SK-MEL-5 (cell line): ENCODE measurements around the gene SYNGR1. TPM values are rescaled to one million over a fixed set of nuclear protein-coding genes. Genes with fewer than 3 reads are reported as not detected.
A peak's percentile ranks its signal among the peaks of the same experiment; 100 is the strongest.

Source experiments
- DNase-seq: peaks from one replicate; pipeline ENCODE4 v3.0.0-alpha.2; 2016; ENCODE audit warnings: low read depth, low spot score
- in situ Hi-C: cut with HindIII; loops from 2 replicates; pipeline ENCODE4 v1.10.0; 2016; ENCODE audit warnings: low sequenced_read_pairs, high pct_unique_total_duplicates, low pct_unique_long_range_greater_than_20kb
- total RNA-seq: library from RNA; depleted of rRNA; stranded (reverse); fragments of >200 nt; shearing (Covaris generic); gene quantifications from 2 replicates; pipeline ENCODE4 v1.2.3, GENCODE V29; 2014

SYNGR1 gene
- total RNA-seq, 1 experiment from 2014 or later = 29.6 TPM

DNA sequence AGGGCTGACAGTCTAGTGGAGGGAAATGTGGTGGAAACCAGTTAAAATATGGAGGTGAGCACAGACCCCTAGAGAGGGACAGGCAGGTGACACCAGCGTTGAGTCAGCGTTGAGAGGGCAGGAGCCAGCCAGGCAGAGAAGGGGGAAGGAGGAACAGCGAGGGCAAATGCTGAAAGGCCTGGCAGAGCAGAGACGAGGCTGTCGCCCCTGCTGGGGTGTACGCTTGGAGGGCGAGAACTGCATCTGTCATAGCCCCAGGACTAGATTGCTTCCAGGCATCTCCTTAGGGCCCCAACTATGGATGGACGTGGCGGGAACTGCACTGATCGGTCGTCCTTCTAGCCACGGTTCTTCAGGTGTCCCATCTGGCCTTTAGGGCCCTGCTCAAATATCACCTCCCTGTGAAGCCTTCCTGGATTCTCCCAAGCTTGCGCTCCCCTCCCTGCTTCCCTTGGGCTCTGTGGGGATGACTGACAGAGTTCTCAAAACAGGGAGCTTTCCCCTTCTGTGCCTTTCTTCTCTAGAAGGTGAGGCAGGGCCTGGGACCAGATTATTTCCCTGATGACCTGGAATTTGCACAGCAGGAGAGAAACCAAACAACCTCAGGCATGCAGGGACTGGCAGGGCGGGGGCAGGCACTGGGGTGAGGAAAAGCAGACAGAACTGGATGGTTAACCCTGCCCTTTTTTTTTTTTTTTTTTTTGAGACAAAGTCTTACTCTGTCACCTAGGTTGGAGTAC, 11.1 kb downstream of the SYNGR1 start:
- in situ Hi-C loops = no loop called here

DNA sequence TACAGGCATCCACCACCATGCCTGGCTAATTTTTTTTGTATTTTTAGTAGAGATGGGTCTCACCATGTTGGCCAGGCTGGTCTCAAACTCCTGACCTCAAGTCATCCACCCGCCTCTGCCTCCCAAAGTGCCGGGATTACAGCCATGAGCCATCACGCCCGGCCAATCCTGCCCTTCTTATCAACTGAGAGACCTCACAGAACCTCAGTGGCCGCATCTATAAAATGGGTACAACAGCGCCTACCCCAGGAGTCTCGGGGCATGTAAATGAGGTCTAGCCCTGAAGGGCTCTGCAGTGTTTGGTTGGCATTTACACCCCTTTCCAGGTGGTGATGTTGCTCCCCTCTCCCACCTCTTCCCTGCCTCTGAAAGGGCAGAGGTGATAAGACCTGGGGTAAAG, 11.7 kb downstream of the SYNGR1 start:
- in situ Hi-C loops = no loop called here
- no peak for DNase-seq

More for the DNA sequence above, 11.1 kb downstream of the SYNGR1 start:
- DNase-seq = no peak

DNA sequence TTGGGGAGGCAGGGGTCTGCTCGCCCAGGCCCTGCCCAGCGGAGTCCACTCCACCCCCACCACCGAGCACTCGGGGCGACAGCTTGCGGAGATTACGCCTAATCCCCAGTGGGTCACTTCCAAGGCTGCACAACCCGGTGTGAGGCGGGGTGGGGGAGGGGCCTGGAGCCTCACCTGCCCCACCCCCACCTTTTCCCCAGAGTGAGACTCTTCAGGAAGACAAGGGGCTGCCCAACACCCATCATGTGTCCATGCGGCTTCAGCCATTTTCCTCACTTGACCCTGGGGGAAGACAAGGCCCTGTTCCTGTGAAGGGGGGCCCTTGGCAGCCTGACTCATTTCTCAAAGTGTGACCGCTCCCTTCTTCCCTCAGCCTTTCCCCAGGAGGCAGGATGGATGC, 12.5 kb downstream of the SYNGR1 start:
- in situ Hi-C loops = no loop called here
- no peak for DNase-seq

DNA sequence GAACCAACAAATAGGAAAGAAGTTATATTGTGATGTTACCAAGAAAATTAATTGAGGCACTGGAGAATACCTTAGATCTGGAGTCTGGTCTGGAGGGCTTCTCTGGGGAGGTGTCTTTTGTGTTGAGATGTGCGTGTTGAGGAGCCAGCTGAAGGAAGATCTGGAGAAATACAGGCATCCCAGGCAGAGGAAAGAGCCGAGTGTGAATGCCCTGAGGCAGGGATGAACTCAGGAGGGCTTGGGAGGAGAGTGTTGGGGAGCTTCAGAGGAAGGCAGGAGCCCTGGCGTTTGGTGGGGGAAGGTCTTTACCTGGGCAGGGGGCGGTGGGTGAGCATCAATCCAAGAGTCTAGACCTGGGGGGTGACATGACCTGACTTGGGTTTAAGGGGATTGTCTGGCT, 13.1 kb downstream of the SYNGR1 start:
- DNase-seq = no peak
- in situ Hi-C loops = no loop called here

DNA sequence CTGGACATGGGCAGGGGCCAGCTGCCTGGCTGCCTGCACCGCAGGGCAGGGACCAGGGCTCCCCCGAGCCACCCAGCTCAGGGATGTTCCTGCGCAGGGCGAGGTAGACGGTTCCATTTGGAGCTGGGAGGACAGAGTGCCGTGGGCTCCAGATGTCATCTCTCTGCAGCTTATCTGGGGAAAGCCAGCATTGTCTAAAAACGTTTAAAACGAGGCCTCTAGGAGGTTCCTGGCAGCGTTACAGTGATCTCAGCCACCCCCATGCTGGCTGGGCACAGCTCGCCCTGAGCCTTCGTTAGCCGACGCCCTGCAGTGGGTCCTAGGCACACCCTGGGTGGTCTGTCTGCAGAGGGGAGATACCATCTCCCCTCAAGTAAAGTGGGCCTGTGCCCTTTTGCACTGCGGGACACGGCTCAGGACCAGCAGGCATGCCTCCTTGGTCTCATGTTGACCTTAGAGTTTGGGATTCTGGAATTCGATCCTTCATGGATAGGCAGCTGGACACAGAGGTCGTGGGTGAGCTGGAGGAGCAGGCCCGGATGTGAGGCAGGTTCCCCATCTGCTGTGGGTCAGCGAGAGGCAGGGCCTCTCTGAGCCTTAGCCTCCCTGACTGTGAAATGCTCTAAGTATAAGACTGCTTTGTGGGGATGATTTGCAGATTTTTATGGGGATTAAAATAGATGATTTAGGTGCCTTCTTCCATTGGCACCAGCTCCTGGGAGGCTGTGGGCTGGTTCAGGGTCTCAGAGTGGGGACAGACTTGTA, 14.1 kb downstream of the SYNGR1 start:
- DNase-seq = no peak
- in situ Hi-C loops = no loop called here

DNA sequence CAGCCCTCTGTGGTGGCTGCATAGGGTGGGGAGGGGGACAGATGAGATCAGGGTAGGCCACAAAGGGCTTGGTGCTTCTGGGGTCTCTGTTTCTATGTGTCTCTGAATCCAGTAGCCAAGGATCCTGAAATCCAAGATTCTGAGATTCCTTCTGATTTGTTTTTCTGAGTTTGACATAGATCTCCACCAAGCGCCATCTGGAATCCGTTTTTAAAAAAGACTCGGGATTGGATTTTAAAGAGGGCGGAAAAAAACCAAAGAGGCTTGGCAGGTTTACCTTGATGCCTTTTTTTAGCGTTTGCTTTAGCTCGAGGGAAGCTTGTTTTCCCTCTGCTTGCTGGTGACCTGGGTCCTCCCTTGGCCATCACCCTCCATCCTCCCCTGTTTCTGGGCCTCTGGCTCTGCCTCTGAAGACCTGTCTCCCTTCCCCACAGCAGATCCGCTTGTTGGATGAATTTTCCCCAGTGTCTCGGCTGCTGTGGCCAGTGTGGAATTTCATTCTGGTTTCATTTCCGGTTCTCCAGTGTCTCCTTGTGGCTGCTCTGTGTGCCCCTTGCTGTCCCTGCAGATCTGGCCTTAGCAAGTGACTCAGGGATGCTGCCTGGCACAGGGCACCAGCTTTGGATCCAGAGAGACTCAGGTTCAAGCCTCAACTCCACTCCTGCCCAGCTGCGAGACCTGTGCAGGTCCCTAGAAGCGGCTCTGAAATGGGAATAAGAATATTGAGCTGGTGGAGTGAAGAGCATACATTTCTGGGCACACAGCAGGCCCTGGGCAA, 15.1 kb downstream of the SYNGR1 start:
- in situ Hi-C loops = no loop called here
- peak; percentile 47 for DNase-seq

DNA sequence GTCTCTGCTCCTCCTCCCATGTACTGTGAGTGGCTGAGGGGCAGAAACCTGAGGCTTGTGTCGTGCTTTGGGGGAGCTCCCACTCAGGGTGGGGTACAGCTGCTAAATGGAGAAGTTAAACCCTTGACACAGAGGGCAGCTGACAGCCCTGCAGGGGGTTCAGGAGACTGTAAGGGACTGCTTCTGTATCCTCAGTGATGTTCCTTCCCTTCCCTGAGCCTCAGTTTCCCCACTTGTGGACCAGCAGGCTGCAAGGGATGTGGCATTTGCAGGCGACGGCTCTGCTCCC, 15.6 kb downstream of the SYNGR1 start:
- DNase-seq = no peak
- in situ Hi-C loops = no loop called here

DNA sequence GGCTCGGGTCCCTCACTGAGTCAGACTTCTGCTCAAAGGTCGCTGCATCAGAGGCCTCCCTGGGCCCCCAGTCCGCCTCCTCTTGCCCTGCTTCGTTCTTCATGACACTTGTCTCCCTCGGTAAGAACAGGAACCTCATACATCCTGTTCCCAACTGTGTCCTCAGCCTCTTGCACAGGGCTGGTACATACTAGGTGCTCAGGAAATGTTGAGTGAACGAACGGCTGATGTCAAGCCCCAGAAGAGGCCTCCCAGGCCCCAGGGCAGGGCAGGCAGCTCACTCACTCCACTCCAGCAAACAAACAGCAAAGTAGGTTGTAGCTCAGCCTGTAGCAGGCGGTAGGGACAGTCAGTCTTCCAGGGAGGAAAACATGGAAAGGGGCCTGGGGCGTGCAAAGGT, 17.2 kb downstream of the SYNGR1 start:
- in situ Hi-C loops = no loop called here
- no peak for DNase-seq

DNA sequence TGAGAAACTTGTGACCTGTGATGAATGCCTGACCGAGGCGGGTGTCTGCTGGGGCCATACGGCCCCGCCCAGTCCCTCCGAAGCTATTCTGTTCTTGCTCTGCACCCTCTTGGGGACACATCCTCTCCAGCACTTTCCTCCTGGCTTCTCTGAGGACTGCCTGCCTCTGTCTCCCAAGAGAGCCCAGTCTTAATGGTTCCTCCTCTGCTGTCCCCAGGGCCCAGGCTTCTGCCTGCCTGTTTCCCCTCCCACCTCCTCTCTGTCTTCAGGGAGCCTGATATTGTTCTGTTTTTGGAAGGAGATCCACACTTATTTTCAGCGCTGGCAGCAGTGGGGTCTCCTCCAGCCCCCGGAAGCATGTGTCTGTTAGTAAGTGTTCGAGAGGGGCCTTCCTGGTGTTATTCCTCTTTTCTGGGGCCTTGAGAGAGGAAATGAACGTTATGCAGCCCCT, 18.7 kb downstream of the SYNGR1 start:
- in situ Hi-C loops = no loop called here
- no peak for DNase-seq

DNA sequence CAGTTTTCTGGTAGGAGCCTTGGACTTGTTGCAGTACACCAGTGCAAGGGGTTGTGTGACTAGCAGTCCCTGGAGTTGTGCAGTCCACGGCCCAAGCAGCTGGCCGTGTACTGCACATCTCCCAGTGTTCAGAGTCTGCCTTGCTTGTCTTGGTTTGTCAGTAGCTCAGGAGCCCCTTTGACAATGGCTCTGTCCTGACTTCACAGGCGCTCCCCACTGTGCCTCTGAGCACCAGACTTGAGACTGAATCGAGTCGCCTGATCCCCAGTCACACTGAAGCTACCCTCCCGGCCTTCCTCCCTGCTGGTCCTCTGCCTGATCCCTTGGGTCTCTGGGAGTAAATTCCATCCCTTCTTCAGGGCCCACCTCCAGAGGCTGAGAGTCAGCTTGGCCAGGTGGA, 19.4 kb downstream of the SYNGR1 start:
- in situ Hi-C loops = no loop called here

DNA sequence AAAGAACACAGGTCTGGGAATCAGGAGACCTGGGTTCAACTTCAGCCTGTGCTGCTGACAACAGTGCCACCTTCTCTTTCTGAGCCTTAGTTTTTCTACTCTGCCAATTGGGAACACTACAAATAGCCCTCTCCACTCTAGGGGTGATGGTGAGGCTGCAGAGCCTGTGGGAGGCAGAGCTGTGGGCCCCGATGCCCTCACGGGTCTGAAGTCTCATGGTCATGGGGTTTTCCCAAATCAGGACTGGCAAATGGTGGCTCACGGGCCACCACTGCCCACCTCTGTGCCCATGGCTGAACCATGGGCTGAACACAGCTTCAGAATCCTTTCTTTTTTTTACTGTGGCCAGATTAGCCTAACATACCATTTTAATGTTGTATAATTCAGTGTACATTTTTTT, 19.8 kb downstream of the SYNGR1 start:
- in situ Hi-C loops = no loop called here
- DNase-seq = no peak

More for the DNA sequence above, 19.4 kb downstream of the SYNGR1 start:
- no peak for DNase-seq

DNA sequence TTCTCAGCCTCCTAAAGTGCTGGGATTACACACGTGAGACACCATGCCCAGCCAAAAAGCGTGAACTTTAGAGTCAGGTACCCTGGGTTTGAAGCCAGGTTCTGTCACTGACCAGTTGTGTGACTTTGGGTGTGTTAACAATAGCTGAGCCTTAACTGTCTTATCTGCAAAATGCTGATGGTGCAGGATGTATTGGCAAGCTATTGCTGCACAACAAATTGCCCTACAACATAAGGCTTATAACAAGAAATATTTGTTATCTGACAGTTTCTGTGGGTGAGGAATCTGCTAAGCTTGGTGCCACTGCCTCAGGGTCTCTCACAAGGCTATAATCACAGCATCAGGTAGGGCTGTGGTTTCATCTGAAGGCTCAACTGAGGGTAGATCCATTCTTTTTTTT, 21.9 kb downstream of the SYNGR1 start:
- no peak for DNase-seq
- in situ Hi-C loops = no loop called here

DNA sequence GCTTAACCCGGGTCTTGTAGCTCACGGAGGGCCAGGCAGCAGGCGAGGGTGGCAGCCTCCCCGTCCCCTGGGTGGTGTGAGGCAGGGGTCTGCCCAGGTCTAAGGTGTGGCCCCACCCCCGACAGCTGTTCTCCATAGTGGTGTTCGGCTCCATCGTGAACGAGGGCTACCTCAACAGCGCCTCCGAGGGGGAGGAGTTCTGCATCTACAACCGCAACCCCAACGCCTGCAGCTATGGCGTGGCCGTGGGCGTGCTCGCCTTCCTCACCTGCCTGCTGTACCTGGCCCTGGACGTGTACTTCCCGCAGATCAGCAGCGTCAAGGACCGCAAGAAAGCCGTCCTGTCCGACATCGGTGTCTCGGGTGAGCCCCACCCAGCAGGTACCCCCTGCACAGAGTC, 24.4 kb downstream of the SYNGR1 start:
- DNase-seq = no peak
- in situ Hi-C loops = no loop called here

DNA sequence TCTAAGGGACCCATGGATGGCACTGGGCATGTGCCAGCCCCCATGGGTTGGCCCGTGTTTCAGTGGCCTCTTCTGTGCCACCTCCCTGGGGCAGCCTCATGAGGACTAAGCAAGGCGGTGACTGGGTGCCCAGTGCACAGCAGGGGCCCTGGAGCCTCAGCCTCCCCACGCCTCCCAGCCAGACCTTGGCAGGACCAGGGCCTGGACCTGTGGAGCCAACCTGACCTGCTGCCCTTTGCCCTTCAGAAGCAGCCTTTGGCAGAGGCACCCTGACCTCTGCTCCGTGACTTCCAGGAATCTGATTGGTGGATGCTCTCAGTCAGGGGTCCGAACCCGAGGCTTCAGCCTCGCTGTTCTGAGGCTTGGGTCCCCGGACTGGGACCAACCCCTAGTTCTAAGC, 25.0 kb downstream of the SYNGR1 start:
- no peak for DNase-seq
- in situ Hi-C loops = no loop called here

DNA sequence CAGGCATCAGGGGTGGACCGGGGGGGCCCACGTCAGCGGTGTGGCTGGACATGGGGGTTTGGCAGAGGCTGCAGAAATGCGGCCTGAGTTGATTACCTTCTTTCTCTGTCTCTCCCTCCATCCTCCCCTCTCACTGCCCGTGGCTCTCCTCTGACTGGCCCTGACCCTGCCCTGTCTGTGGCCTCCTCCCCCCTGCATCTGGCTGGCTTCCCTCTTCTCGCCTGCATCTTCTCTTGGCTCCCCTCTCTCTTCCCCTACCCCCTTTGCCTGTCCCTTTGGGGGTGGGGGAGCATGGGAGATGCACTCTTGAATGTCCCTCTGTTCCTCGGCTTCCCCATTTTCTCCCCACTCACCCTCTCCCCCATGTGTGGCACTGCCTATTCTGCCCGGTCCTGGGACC, 25.9 kb downstream of the SYNGR1 start:
- DNase-seq = no peak
- in situ Hi-C loops = no loop called here

DNA sequence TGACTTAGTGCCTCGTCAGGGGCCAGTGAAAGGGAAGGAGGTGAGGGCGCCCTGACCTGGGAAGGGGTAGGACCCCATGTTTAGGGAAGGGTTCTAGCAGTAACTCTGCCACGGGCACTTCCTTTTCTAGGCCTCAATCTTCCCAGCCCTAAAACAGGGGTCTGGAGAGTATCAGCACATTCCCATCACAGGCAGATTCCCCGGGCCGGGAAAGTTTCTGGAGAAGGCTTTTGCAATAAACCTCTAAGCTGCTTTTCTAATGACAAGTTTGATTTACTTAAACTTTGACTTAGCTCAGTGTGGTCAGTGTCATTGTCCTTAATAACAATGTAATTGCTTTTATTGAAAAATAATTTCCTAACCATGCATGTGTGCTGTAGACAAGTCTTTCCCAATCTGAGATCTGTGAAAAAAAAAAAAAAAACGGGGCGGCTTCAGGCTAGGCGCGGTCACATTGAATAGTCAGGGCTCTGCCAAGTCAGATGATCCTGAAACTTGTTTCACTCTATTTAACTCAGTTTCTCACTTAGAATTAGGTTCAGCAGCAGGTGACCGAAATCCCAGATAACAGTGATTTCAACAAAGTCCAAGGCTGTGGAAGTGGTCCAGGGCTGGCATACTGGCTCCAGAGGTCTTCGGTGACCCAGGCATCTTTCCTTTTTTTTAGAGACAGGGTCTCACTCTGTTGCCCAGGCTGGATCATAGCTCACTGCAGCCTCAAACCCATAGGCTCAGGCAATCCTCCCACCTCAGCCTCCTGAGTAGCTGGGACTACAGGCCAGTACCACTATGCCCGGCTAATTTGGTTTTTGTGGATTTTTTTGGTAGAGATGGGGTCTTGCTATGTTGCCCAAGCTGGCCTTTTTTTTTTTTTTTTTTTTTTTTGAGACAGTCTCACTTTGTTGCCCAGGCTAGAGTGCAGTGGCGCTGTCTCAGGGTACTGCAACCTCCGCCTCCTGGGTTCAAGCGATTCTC, 30.3 kb downstream of the SYNGR1 start:
- DNase-seq = no peak
- in situ Hi-C loops = no loop called here

DNA sequence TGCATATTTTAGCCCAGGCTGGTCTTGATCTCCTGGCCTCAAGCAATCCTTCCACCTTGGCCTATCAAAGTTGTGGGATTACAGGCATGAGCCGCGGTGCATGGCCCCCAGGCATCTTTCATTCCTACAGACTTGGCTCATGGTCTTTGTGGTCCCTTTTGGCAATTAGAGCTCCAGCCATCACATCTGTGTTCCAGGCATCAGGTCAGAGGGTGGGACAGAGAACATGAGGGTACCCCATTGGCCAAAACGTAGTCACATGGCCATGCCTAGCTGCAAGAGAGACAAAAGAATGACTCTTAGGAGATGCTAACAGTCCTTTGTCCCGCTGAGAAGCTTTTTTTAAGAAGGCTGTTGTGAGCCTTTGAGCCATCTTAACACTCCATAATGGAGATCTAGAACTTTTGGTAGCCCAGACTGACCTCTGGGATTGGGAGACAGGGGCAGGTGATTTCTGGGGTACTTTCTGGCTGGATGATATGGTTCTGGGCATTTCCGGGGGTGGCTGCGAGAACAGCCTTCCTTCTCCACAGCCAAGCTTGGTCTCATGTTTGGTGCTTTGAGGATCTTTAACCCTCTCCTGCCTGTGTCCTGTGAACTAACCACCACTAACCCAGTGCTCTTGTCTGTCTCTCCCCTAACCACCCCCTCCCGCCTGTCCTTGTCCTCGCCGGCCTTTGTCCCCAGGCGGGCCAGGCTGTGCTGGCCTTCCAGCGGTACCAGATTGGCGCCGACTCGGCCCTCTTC, 31.4 kb downstream of the SYNGR1 start:
- in situ Hi-C loops = no loop called here
- DNase-seq = no peak
